GM18520 (cell line): Measurements from ENCODE around the gene PAK4.

Experiments used
- ATAC-seq: cut with Tn5 transposase; IDR thresholded peaks from one replicate; pipeline ENCODE4 v1.9.1; 2021; ENCODE audit not compliant: unreplicated experiment

PAK4 gene

GRCh38 chr19:39145180-39145953, 19.8 kb downstream of the PAK4 start:
- no peak for ATAC-seq

DNA sequence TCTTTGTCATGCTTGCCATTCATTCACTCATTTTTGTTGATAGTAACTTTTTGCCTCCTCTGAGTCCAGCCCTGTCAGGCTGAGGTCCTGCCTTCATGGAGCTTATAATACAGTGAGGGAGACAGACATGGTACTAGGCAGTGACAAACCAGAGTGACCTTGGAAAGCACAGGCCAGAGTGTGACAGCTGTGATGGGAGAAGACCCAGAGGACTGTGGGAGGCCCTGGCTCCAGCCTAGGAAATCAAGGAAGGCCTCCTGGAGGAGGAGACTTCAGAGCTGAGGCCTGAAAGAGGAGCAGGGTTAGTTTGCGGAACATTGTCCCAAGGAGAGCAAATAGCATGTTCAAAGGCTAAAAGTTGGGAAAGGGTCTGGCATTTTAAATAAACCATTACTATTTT, 20.5 kb downstream of the PAK4 start:
- no peak for ATAC-seq

- no peak for ATAC-seq
These were observed 21.3 kb downstream of the PAK4 start for GRCh38 chr19:39146686-39147450.

- ATAC-seq: no peak
These were observed 21.9 kb downstream of the PAK4 start for GRCh38 chr19:39147480-39147879.

GRCh38 chr19:39148939-39149529, 23.4 kb downstream of the PAK4 start:
- no peak for ATAC-seq

- no peak for ATAC-seq
These were observed 24.6 kb downstream of the PAK4 start for GRCh38 chr19:39150235-39150634.

DNA sequence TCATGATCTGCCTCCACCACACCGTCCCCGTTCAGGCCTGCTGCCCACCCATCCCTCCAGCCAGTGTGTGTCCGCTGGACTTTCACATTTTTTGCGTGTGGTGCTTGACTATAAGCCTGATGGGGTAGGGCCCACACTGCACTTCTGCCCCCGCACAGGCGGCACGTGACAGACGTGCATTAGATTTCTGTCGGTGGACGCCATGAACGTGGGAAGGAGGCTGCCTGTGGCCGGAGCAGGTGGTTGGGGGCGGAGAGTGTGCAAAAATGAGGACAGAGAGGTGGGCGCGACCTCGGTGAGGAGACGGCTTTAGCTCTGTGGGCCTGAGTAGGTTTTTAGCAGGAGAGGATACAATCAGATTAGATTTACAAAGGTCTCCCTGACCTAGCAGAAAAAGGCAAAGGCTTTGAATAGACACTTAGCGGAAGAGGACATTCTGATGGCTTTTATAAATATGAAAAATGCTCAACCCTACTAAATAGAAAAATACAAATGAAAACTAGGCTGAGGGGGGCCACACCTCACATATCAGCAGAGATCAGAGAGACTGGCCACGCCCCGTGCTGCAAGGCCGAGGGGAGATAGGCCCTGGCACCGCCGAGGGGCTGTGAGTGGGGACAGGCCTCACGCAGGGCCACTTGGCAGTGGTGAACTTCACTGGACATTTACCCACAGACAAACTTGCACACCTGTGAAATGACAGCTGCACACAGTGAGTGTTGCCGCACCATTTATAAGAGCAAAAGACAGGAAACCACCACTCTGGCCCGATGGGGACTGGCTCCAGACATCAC, 25.4 kb downstream of the PAK4 start:
- ATAC-seq: no peak

DNA sequence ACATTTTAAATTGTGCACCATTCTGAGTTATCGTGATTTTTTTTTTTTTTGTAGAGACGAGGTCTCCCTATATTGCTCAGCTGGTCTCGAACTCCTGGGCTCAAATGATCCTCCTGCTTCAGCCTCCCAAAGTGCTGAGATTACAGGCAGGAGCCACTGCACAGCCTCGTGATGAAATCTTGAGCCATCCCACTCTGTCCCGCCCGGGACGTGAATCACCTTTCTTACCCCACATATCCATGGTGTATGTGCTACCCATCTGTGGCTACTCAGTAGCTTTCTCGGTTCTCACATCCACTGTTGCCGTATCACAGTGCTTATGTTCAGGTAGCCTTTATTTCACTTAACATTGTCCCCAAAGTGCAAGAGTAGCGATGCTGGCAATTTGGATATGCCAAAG, 26.5 kb downstream of the PAK4 start:
- no peak for ATAC-seq

DNA sequence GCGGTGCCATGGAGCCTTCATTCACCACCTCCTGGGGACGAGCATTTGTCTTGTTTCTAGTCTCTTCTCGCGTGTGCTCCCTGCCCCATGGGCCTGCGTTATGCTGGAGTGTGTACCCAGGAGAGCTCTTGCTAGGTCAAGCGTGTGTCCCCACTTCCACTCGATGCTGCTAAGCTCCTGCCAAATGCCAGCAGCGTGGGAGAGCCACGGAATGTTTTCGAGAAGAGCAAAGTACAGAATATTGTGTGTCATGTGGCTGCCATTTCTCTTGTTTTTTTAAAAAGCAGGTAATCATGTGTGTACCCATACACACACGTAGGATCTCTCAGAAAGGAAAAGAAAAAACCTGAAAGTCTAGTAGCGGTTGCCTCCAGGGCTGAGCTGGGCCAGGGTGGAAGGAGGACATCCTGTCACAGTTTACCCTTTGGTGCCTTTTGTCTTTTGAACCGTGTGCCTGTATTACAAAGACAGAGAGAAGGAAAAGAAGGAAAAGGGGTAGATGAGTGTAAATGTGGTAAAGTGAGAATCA, 28.6 kb downstream of the PAK4 start:
- ATAC-seq: no peak

- ATAC-seq: no peak
These were observed 29.1 kb downstream of the PAK4 start for GRCh38 chr19:39154629-39155100.

DNA sequence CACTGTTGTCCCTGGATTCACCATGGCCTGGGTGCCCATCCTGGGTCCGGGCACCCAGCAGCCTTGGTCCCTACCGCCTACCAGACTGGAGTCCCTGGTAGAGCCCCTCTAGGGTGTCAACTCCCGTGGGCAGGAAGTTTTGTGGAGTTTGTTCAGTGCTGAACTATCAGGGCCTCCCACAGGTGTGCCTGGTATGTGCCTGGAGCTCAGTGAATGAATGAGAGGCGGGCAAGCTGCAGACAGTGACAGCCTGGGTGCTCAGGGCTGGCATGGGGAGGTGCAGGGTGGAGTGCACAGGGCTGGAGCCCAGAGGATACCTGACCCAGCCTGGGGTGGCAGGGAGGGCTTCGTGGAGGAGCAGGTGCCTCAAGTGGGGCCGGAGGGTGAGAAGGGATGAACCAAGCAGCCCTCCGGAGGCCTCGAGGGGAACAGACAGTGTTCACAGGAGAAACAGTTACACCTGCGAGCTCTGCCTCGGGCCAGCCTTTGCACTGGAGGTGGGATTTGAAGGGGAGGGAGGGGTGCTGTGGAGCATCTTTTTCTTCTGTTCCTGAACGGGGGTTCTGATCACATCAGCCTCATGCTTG, 29.6 kb downstream of the PAK4 start:
- ATAC-seq: no peak

DNA sequence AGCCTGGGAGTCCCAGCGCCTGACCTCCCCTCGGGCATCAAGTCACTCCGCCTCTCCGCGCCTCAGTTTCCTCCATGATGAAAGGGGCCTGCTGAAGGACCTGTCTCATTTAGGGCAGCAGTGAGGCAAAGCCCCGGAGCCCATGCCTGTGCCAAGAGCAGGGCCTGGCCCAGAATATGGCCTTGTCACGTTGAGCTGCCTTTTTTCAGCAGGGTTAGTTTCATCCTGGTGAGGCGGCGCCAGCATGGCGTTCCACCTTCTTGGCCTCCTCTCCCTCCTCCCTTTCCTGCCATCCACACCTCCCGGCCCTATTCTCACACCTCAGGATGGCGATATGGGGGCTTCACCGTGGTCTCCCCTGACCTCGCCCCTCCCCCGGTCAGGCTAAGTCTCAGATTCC, 30.2 kb downstream of the PAK4 start:
- no peak for ATAC-seq

DNA sequence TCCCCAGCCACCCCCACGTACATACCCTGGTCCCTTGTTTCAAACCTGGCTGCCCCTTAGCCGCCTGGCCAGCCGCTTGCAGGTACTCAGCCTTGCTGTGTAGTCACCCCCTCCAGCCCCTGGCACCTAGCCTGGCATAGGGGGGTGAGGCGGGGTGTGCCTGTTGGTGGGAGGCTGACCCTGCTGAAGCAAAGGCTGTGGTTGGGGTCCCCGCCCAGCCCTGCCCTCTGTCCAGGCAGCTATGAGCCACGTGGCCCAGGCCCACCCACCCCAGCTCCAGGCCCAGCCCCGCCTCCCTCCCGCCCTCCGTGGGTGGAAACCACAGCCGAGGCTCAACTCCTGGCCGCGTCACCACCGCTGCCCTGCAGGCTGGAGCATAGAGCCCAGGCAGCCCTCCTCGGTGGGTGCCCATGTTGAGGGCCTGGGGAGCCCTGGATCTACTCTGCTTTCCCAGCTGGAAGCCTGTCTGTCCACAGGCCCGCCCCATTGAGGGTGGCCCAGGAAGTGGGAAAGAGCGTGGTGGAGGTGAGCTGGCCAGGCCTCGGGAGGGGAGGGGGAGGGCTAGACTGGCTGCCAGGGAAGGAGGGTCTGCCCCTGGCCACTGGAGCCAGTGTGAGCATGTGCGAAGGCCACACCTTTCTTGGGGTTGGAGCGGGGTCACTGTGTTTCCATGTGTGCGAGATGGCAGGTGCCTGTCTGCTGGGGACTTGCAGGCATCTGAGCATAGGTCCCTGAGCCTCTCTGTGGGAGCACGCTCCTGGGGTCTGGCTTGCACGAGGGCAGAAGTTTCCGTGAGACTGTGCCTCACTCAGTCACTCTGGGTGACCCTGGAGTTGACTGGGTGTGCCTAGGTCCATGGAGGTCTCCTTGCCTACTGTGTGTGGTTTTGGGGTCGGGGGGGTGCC, 31.0 kb downstream of the PAK4 start:
- no peak for ATAC-seq

DNA sequence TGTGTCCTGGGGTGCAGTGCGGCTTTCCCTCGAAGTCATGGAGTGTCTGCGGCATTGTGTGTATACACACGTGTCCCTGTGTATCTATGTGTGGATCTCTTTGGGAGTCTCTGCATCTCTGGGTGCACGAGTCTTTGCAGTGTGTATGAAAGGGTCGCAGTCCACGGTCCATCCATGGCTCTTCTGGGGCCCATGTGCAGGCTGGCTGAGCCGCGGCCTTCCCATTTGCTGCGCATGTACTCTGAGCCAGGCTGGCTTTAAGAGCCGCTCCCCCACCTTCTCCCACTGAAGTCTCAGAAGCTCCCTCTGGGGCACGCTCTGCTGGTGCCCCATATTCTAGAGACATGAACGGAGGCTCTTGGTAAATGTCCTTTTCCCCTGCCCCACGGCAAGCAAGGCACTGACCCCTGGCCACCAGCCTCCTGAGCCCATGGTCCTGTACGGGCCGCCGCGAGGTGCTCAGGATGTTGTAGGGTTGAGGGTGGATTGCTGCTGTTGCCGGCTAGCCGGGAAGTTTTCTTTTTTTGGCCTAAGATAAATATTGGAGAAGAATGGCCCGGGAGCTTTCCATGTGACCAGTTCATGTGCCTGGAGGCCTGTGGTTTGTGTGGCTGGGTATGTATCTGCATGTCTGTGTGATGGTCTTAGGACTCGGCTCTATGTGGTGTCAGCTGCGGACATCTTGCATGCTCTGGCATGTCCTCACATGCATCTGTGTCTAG, 31.9 kb downstream of the PAK4 start:
- ATAC-seq: no peak

- ATAC-seq: no peak
These were observed 32.4 kb downstream of the PAK4 start for GRCh38 chr19:39157997-39158389.

DNA sequence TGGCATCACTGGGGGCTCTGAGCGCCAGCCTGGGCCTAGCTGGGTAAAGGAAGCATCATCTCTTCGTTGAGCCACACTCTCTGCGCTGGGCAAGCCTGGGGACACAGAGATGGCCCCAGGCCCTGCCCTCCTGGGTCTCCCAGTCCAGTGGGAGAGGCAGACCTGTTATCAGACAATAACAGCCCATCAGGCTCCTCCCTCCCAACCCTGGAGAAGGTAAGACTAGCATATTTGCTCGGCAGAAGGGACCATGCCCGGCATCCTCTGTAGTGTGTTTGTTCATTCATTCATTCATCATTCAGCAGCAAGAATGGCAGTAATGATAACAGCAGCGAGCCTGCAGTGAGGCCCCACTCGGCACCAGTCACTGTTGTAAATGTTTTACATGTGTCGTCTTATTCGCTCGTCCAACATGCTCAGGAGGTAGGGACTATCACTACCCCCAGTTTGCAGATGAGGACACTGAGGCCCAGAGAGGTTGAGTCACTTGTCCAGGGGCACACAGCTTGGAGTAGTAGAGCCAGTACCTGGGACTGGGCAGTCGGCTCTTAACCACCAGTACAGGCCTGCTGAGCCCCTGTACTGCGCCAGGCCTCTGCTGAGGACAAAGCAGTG, 33.2 kb downstream of the PAK4 start:
- no peak for ATAC-seq

DNA sequence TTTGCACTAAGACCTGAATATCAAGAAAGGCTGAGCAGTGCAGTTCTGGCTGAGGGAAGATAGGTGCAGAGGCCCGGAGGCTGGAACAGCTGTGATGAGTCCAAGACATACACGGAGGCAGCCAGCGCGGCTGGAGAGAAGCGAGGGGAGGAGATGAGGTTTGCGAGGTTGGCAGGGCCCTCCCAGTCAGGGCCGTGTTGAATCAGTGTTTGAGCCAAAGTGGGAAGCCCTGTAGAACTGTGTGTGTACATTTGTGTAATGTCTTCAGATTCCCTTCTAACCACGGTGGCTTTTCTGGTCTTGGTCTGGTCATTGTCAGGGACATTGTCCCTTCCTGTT, 34.9 kb downstream of the PAK4 start:
- ATAC-seq: no peak

DNA sequence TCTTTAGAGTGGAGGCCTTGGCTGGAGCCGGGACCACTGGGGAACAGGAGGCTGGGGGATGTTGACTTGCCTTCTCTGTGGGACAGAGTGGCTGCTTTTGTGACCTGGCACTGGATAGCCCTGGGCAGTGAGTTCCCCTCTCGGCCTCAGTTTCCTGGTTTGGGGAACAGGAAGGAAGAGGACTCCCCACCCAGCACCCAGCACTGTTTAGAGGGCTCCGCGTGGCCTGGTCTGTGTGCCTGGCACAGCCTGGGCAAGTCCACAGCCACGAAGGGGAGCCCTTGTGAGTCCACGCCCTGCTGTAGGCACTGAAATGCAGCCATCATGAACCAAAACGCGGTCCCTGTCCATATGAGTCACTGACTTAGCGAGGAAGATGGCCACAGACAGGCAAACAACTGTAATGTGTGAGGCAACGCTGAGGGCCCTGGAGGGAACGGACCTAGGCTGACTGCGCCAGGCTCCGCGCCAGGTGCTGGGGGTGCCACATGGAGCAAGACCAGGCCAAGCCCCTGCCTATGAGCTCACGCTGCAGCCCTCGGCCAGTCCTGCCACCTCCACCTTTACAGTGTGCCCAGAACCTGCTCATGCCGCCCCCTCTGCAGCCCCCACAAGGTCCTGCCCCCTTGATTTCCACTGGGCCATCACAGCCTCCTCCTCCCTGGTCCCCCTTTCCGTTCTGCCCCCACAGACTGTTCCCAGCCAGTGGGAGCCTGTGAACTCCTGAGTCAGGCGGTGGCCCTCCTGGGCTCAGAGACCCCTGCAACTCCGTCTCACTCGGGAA, 35.5 kb downstream of the PAK4 start:
- ATAC-seq: no peak
